HEK293 (cell line): ENCODE measurements around the gene PRR15L.

Source experiments
- BCL11A ChIP-seq: fragments of 450-650 bp; formaldehyde crosslinking; IDR thresholded peaks from 2 replicates; pipeline ENCODE4 v1.5.1; 2016; ENCODE audit warnings: low read depth, missing biosample characterization, missing genetic modification characterization
- CTCF ChIP-seq: fragments of 450-650 bp; formaldehyde crosslinking; IDR thresholded peaks from 2 replicates; pipeline ENCODE4 v1.5.1; 2016; ENCODE audit warnings: missing biosample characterization, missing genetic modification characterization
- GFI1B ChIP-seq: fragments of 450-650 bp; formaldehyde crosslinking; IDR thresholded peaks from 2 replicates; pipeline ENCODE4 v1.5.1; 2016; ENCODE audit warnings: missing biosample characterization, missing genetic modification characterization
- KLF17 ChIP-seq: fragments of 450-650 bp; formaldehyde crosslinking; IDR thresholded peaks from 2 replicates; pipeline ENCODE4 v1.5.1; 2016; ENCODE audit warnings: missing biosample characterization, missing genetic modification characterization
- KLF9 ChIP-seq: fragments of 450-650 bp; formaldehyde crosslinking; IDR thresholded peaks from 2 replicates; pipeline ENCODE4 v1.5.1; 2016; ENCODE audit warnings: missing biosample characterization, missing genetic modification characterization, low read depth
- PRDM1 ChIP-seq: fragments of 450-650 bp; formaldehyde crosslinking; IDR thresholded peaks from 2 replicates; pipeline ENCODE4; 2016; ENCODE audit warnings: missing biosample characterization, missing genetic modification characterization
- REPIN1 ChIP-seq: fragments of 450-650 bp; formaldehyde crosslinking; IDR thresholded peaks from 2 replicates; pipeline ENCODE4 v1.5.1; 2017; ENCODE audit warnings: missing biosample characterization, missing genetic modification characterization, low read depth
- SCRT1 ChIP-seq: fragments of 450-650 bp; formaldehyde crosslinking; IDR thresholded peaks from 2 replicates; pipeline ENCODE4 v1.5.1; 2016; ENCODE audit warnings: missing biosample characterization, missing genetic modification characterization, borderline replicate concordance
- SP2 ChIP-seq: fragments of 450-650 bp; formaldehyde crosslinking; IDR thresholded peaks from 2 replicates; pipeline ENCODE4 v1.5.1; 2016; ENCODE audit warnings: missing biosample characterization, missing genetic modification characterization
- ZFP41 ChIP-seq: fragments of 450-650 bp; formaldehyde crosslinking; IDR thresholded peaks from 2 replicates; pipeline ENCODE4 v1.5.1; 2016; ENCODE audit warnings: missing biosample characterization, missing genetic modification characterization, borderline replicate concordance
- ZFP69B ChIP-seq: fragments of 450-650 bp; formaldehyde crosslinking; IDR thresholded peaks from 2 replicates; pipeline ENCODE4 v1.5.1; 2016; ENCODE audit warnings: missing biosample characterization, missing genetic modification characterization
- ZNF10 ChIP-seq: fragments of 450-650 bp; formaldehyde crosslinking; IDR thresholded peaks from 2 replicates; pipeline ENCODE4 v1.5.1; 2017; ENCODE audit warnings: missing biosample characterization, missing genetic modification characterization
- ZNF133 ChIP-seq: fragments of 450-650 bp; formaldehyde crosslinking; IDR thresholded peaks from 2 replicates; pipeline ENCODE4 v1.5.1; 2016; ENCODE audit warnings: missing biosample characterization, missing genetic modification characterization
- ZNF138 ChIP-seq: fragments of 450-650 bp; formaldehyde crosslinking; IDR thresholded peaks from 2 replicates; pipeline ENCODE4 v1.5.1; 2016; ENCODE audit warnings: missing biosample characterization, missing genetic modification characterization, borderline replicate concordance
- ZNF19 ChIP-seq: fragments of 450-650 bp; formaldehyde crosslinking; IDR thresholded peaks from 2 replicates; pipeline ENCODE4; 2016; ENCODE audit warnings: missing biosample characterization, missing genetic modification characterization, low read depth
- ZNF391 ChIP-seq: fragments of 450-650 bp; formaldehyde crosslinking; IDR thresholded peaks from 2 replicates; pipeline ENCODE4 v1.5.1; 2016; ENCODE audit warnings: low read depth, missing biosample characterization, missing genetic modification characterization, borderline replicate concordance
- ZNF394 ChIP-seq: fragments of 450-650 bp; formaldehyde crosslinking; IDR thresholded peaks from 2 replicates; pipeline ENCODE4 v1.5.1; 2016; ENCODE audit warnings: missing biosample characterization, missing genetic modification characterization, mild to moderate bottlenecking, moderate library complexity, borderline replicate concordance
- ZNF473 ChIP-seq: fragments of 450-650 bp; formaldehyde crosslinking; IDR thresholded peaks from 2 replicates; pipeline ENCODE4 v1.5.1; 2017; ENCODE audit warnings: missing biosample characterization, missing genetic modification characterization
- ZNF548 ChIP-seq: fragments of 450-650 bp; formaldehyde crosslinking; IDR thresholded peaks from 2 replicates; pipeline ENCODE4 v1.5.1; 2016; ENCODE audit warnings: missing biosample characterization, missing genetic modification characterization
- ZNF555 ChIP-seq: fragments of 450-650 bp; formaldehyde crosslinking; conservative IDR thresholded peaks from 2 replicates; pipeline ENCODE4 v1.5.1; 2017; ENCODE audit warnings: missing biosample characterization, mild to moderate bottlenecking, missing genetic modification characterization, inconsistent platforms
- ZNF677 ChIP-seq: fragments of 450-650 bp; IDR thresholded peaks from 2 replicates; pipeline ENCODE4 v1.5.0; 2018; ENCODE audit warnings: missing biosample characterization, mild to moderate bottlenecking, missing genetic modification characterization, moderate library complexity
- ZNF792 ChIP-seq: fragments of 450-650 bp; formaldehyde crosslinking; IDR thresholded peaks from 2 replicates; pipeline ENCODE4 v1.5.1; 2016; ENCODE audit warnings: missing biosample characterization, missing genetic modification characterization
- ZSCAN16 ChIP-seq: fragments of 450-650 bp; formaldehyde crosslinking; IDR thresholded peaks from 2 replicates; pipeline ENCODE4 v1.5.1; 2016; ENCODE audit warnings: missing biosample characterization, missing genetic modification characterization
- ZSCAN30 ChIP-seq: fragments of 450-650 bp; IDR thresholded peaks from 2 replicates; pipeline ENCODE4 v1.5.1; 2018; ENCODE audit warnings: missing biosample characterization, mild to moderate bottlenecking, missing genetic modification characterization, moderate library complexity
- TF ChIP-seq, protein P1 (sequence below): fragments of 450-650 bp; formaldehyde crosslinking; IDR thresholded peaks from 2 replicates; pipeline ENCODE4 v1.5.1; 2016; ENCODE audit warnings: missing biosample characterization, missing genetic modification characterization
- TF ChIP-seq, protein P2 (sequence below): fragments of 450-650 bp; IDR thresholded peaks from 2 replicates; pipeline ENCODE4 v1.5.1; 2018; ENCODE audit warnings: missing biosample characterization, mild to moderate bottlenecking, missing genetic modification characterization
- TF ChIP-seq, protein P3 (sequence below): fragments of 450-650 bp; formaldehyde crosslinking; IDR thresholded peaks from 2 replicates; pipeline ENCODE4 v1.5.1; 2016; ENCODE audit warnings: missing biosample characterization, missing genetic modification characterization, low read depth
- TF ChIP-seq, protein P4 (sequence below): fragments of 450-650 bp; formaldehyde crosslinking; IDR thresholded peaks from 2 replicates; pipeline ENCODE4 v1.5.1; 2017; ENCODE audit warnings: missing biosample characterization, missing genetic modification characterization
- TF ChIP-seq, protein P5 (sequence below): fragments of 450-650 bp; formaldehyde crosslinking; optimal IDR thresholded peaks from 2 replicates; pipeline ENCODE3; 2016; ENCODE audit warnings: missing biosample characterization, mild to moderate bottlenecking, missing genetic modification characterization

PRR15L gene

GRCh38 chr17:47949197-47949759 lies 8.4 kb downstream of the PRR15L start (continued):
- no peak for TF ChIP-seq KLF9 (tag by site-specific recombination)
- TF ChIP-seq, protein P1, sequence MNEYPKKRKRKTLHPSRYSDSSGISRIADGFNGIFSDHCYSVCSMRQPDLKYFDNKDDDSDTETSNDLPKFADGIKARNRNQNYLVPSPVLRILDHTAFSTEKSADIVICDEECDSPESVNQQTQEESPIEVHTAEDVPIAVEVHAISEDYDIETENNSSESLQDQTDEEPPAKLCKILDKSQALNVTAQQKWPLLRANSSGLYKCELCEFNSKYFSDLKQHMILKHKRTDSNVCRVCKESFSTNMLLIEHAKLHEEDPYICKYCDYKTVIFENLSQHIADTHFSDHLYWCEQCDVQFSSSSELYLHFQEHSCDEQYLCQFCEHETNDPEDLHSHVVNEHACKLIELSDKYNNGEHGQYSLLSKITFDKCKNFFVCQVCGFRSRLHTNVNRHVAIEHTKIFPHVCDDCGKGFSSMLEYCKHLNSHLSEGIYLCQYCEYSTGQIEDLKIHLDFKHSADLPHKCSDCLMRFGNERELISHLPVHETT (tag by site-specific recombination), result no peak
- TF ChIP-seq, protein P2, sequence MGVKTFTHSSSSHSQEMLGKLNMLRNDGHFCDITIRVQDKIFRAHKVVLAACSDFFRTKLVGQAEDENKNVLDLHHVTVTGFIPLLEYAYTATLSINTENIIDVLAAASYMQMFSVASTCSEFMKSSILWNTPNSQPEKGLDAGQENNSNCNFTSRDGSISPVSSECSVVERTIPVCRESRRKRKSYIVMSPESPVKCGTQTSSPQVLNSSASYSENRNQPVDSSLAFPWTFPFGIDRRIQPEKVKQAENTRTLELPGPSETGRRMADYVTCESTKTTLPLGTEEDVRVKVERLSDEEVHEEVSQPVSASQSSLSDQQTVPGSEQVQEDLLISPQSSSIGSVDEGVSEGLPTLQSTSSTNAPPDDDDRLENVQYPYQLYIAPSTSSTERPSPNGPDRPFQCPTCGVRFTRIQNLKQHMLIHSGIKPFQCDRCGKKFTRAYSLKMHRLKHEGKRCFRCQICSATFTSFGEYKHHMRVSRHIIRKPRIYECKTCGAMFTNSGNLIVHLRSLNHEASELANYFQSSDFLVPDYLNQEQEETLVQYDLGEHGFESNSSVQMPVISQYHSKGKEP (tag by site-specific recombination), result no peak
- no peak for TF ChIP-seq ZNF133 (tag by site-specific recombination)
- peak; percentile 62; the same call in 1 of the 2 replicates for TF ChIP-seq ZSCAN30 (tag by site-specific recombination)
- TF ChIP-seq, protein P3, sequence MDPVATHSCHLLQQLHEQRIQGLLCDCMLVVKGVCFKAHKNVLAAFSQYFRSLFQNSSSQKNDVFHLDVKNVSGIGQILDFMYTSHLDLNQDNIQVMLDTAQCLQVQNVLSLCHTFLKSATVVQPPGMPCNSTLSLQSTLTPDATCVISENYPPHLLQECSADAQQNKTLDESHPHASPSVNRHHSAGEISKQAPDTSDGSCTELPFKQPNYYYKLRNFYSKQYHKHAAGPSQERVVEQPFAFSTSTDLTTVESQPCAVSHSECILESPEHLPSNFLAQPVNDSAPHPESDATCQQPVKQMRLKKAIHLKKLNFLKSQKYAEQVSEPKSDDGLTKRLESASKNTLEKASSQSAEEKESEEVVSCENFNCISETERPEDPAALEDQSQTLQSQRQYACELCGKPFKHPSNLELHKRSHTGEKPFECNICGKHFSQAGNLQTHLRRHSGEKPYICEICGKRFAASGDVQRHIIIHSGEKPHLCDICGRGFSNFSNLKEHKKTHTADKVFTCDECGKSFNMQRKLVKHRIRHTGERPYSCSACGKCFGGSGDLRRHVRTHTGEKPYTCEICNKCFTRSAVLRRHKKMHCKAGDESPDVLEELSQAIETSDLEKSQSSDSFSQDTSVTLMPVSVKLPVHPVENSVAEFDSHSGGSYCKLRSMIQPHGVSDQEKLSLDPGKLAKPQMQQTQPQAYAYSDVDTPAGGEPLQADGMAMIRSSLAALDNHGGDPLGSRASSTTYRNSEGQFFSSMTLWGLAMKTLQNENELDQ (tag by site-specific recombination), result no peak
- no peak for TF ChIP-seq KLF17 (tag by site-specific recombination)
- no peak for TF ChIP-seq ZFP41 (tag by site-specific recombination)
- TF ChIP-seq REPIN1 (tag by site-specific recombination), result no peak
- TF ChIP-seq SP2 (tag by site-specific recombination), result 0 out of 2 replicates have a peak, but pooled peaks have one; percentile 22
- TF ChIP-seq CTCF (tag by site-specific recombination), result peak; percentile 96
- 0 out of 2 replicates have a peak, but pooled peaks have one; percentile 58 for TF ChIP-seq ZNF10 (tag by site-specific recombination)
- TF ChIP-seq ZNF677 (tag by site-specific recombination), result no peak
- TF ChIP-seq, protein P4, sequence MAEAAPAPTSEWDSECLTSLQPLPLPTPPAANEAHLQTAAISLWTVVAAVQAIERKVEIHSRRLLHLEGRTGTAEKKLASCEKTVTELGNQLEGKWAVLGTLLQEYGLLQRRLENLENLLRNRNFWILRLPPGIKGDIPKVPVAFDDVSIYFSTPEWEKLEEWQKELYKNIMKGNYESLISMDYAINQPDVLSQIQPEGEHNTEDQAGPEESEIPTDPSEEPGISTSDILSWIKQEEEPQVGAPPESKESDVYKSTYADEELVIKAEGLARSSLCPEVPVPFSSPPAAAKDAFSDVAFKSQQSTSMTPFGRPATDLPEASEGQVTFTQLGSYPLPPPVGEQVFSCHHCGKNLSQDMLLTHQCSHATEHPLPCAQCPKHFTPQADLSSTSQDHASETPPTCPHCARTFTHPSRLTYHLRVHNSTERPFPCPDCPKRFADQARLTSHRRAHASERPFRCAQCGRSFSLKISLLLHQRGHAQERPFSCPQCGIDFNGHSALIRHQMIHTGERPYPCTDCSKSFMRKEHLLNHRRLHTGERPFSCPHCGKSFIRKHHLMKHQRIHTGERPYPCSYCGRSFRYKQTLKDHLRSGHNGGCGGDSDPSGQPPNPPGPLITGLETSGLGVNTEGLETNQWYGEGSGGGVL (tag by site-specific recombination), result no peak
- TF ChIP-seq ZNF548 (tag by site-specific recombination), result no peak
- no peak for TF ChIP-seq ZFP69B
- no peak for TF ChIP-seq ZNF555
- no peak for TF ChIP-seq ZNF138 (tag by site-specific recombination)
- TF ChIP-seq SCRT1 (tag by site-specific recombination), result no peak
- no peak for TF ChIP-seq ZNF391 (tag by site-specific recombination)
- TF ChIP-seq PRDM1 (tag by site-specific recombination), result peak; percentile 87
- TF ChIP-seq ZNF394 (tag by site-specific recombination), result 0 out of 2 replicates have a peak, but pooled peaks have one; percentile 25
- no peak for TF ChIP-seq GFI1B (tag by site-specific recombination)
- no peak for TF ChIP-seq ZNF473 (tag by site-specific recombination)
- TF ChIP-seq ZSCAN16, result no peak
- TF ChIP-seq, protein P5, sequence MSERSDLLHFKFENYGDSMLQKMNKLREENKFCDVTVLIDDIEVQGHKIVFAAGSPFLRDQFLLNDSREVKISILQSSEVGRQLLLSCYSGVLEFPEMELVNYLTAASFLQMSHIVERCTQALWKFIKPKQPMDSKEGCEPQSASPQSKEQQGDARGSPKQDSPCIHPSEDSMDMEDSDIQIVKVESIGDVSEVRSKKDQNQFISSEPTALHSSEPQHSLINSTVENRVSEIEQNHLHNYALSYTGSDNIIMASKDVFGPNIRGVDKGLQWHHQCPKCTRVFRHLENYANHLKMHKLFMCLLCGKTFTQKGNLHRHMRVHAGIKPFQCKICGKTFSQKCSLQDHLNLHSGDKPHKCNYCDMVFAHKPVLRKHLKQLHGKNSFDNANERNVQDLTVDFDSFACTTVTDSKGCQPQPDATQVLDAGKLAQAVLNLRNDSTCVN, result peak; percentile 5
- TF ChIP-seq ZNF19 (tag by site-specific recombination), result no peak
- TF ChIP-seq BCL11A, result no peak
- TF ChIP-seq ZNF792 (tag by site-specific recombination), result no peak
